NCI-H1417 treated with DMSO at 0.1 percent for 48 hours (cell line): ENCODE results near the gene GUCY2C.

Experiments
- DNase-seq: peaks from one replicate; lab custom pipeline; 2025; lab: John Stamatoyannopoulos, UW

GUCY2C gene

GRCh38 chr12:14570231-14570630, 126.2 kb downstream of the GUCY2C start:
- no peak for DNase-seq

GRCh38 chr12:14567351-14568162, 128.8 kb downstream of the GUCY2C start, which contains the start of gene PLBD1:
PLBD1 (minus strand) TSS chr12:14567883; CDS start chr12:14567696, 187 bp downstream.
- DNase-seq = no peak

GRCh38 chr12:14564336-14564959, 132.0 kb downstream of the GUCY2C start:
- DNase-seq = no peak

- DNase-seq = no peak
Observed at GRCh38 chr12:14563046-14563445, 133.4 kb downstream of the GUCY2C start.
